H1 (cell line): ENCODE measurements around the gene SLX1B. TPM values are rescaled to one million over a fixed set of nuclear protein-coding genes. Genes with fewer than 3 reads are reported as not detected.
"Not testable (repeated sequence)": the region's sequence is repeated elsewhere in the genome, so short reads cannot be mapped to it uniquely, and the experiment has no call there.

Experiments
- CTCF ChIA-PET: fragments of 300-600 bp; sonication (Branson Sonifier 250); formaldehyde crosslinking; loops from one replicate; lab custom pipeline; 2021; ENCODE audit not compliant: partially characterized antibody; lab: Charles Lee
- POLR2A ChIA-PET: fragments of 300-600 bp; sonication (Branson Sonifier 250); formaldehyde crosslinking; loops from one replicate; lab custom pipeline; 2021; ENCODE audit warnings: inconsistent platforms; ENCODE audit not compliant: partially characterized antibody; lab: Charles Lee
- DNase-seq, 2 experiments: peaks; one replicate each; pipeline versions ENCODE4 v3.0.0 to v3.0.0-alpha.2; 2010 to 2022; ENCODE audit warnings: low spot score in 2 of 2, low read depth in 1 of 2, mixed read lengths in 1 of 2
- FAIRE-seq: peaks from 2 replicates; lab custom pipeline; 2011; peaks lifted over from hg19 to GRCh38; lab: Jason Lieb, UNC
- H2AFZ ChIP-seq: 2 replicates; pipeline ENCODE4 v1.8.1; 2012; ENCODE audit warnings: low read length, inconsistent platforms
- H2AK5ac ChIP-seq: 2 replicates; pipeline ENCODE4 v1.6.1; 2013; ENCODE audit warnings: low read depth, low read length
- H2BK120ac ChIP-seq: replicated peaks from 2 replicates; pipeline ENCODE3; 2013; ENCODE audit warnings: low read depth, low read length, inconsistent platforms
- H2BK12ac ChIP-seq: 2 replicates; pipeline ENCODE4 v1.6.1; 2013; ENCODE audit warnings: low read depth, low read length
- H2BK15ac ChIP-seq: 2 replicates; pipeline ENCODE4 v1.6.1; 2013; ENCODE audit warnings: low read length
- H2BK20ac ChIP-seq: 2 replicates; pipeline ENCODE4 v1.6.1; 2013; ENCODE audit warnings: low read length
- H2BK5ac ChIP-seq: 2 replicates; pipeline ENCODE4 v1.6.1; 2013; ENCODE audit warnings: low read depth, low read length
- H3K14ac ChIP-seq: 2 replicates; pipeline ENCODE4 v1.6.1; 2013; ENCODE audit warnings: inconsistent platforms; ENCODE audit not compliant: insufficient read length
- H3K18ac ChIP-seq: 2 replicates; pipeline ENCODE4 v1.6.1; 2013; ENCODE audit warnings: low read length; ENCODE audit errors: extremely low read depth
- H3K23ac ChIP-seq: 2 replicates; pipeline ENCODE4 v1.6.1; 2013; ENCODE audit warnings: inconsistent platforms; ENCODE audit not compliant: insufficient read length
- H3K23me2 ChIP-seq: 2 replicates; pipeline ENCODE4 v1.6.1; 2013; ENCODE audit warnings: low read depth, low read length
- H3K27ac ChIP-seq: 2 replicates; pipeline ENCODE4 v1.6.1; 2011; ENCODE audit warnings: low read depth, low read length, inconsistent platforms
- H3K27me3 ChIP-seq, 4 experiments: replicated peaks in 1 of 4; 1 replicate in 1 of 4; 2 replicates in 3 of 4; pipeline versions ENCODE4 v1.6.1 to v1.8.1; 2011 to 2013; ENCODE audit warnings: low read length in 3 of 4, mild to moderate bottlenecking in 3 of 4, inconsistent platforms in 2 of 4, mixed read lengths in 2 of 4, moderate library complexity in 1 of 4; ENCODE audit not compliant: control insufficient read depth in 3 of 4, insufficient read depth in 3 of 4; ENCODE audit errors: extremely low read depth in 1 of 4
- H3K36me3 ChIP-seq, 4 experiments: 2 replicates each; pipeline versions ENCODE4 v1.6.1 to v1.8.1; 2011 to 2013; ENCODE audit warnings: mild to moderate bottlenecking in 4 of 4, low read length in 3 of 4, moderate library complexity in 2 of 4, control low read depth in 1 of 4, inconsistent platforms in 1 of 4; ENCODE audit not compliant: insufficient read depth in 4 of 4, control insufficient read depth in 2 of 4
- H3K4ac ChIP-seq: replicated peaks from 2 replicates; pipeline ENCODE3; 2013; ENCODE audit warnings: low read length, low read depth, mixed read lengths, inconsistent platforms; ENCODE audit not compliant: insufficient read length
- H3K4me1 ChIP-seq, 4 experiments: replicated peaks in 1 of 4; 1 replicate in 1 of 4; 2 replicates in 3 of 4; pipeline versions ENCODE4 v1.6.1 to v1.8.1; 2011 to 2013; ENCODE audit warnings: low read length in 3 of 4, inconsistent platforms in 2 of 4, mixed read lengths in 1 of 4; ENCODE audit not compliant: insufficient read depth in 4 of 4, control insufficient read depth in 3 of 4
- H3K4me2 ChIP-seq, 2 experiments: 2 replicates each; pipeline versions ENCODE4 v1.6.1 to v1.8.1; 2011 to 2013; ENCODE audit warnings: low read depth in 2 of 2, low read length in 2 of 2, control low read depth in 1 of 2, inconsistent platforms in 1 of 2, mild to moderate bottlenecking in 1 of 2; ENCODE audit not compliant: insufficient read depth in 1 of 2
- H3K4me3 ChIP-seq, 4 experiments: fragments of 200-600, 300-600 bp in 1 of 4; sonication (generic), shearing (Covaris generic), sonication (Bioruptor Twin) in 1 of 4; 2 replicates each; pipeline versions ENCODE4 v1.5.1 to v1.8.1; 2011 to 2016; ENCODE audit warnings: low read length in 4 of 4, low read depth in 3 of 4, control low read depth in 2 of 4, inconsistent platforms in 2 of 4, mild to moderate bottlenecking in 2 of 4, mixed read lengths in 1 of 4, moderate library complexity in 1 of 4; ENCODE audit not compliant: insufficient read depth in 2 of 4; ENCODE audit errors: extremely low read depth in 1 of 4
- H3K56ac ChIP-seq: replicated peaks from 2 replicates; pipeline ENCODE3; 2013; ENCODE audit warnings: low read depth, mild to moderate bottlenecking, mixed read lengths, low read length, inconsistent platforms; ENCODE audit not compliant: insufficient read length
- H3K79me1 ChIP-seq: 2 replicates; pipeline ENCODE4 v1.6.1; 2013; ENCODE audit warnings: low read depth, low read length, control low read depth
- H3K79me2 ChIP-seq, 2 experiments: 2 replicates each; pipeline versions ENCODE4 v1.6.1 to v1.8.1; 2012 to 2013; ENCODE audit warnings: low read length in 2 of 2, mild to moderate bottlenecking in 2 of 2, inconsistent platforms in 1 of 2; ENCODE audit not compliant: insufficient read depth in 2 of 2, control insufficient read depth in 1 of 2
- H3K9ac ChIP-seq, 4 experiments: replicated peaks in 1 of 4; 1 replicate in 1 of 4; 2 replicates in 3 of 4; pipeline versions ENCODE4 v1.6.1 to v1.8.1; 2011 to 2013; ENCODE audit warnings: low read depth in 3 of 4, low read length in 3 of 4, control low read depth in 2 of 4, mild to moderate bottlenecking in 2 of 4, moderate library complexity in 2 of 4, inconsistent platforms in 1 of 4; ENCODE audit errors: extremely low read depth in 1 of 4
- H3K9me3 ChIP-seq, 2 experiments: 2 replicates each; pipeline versions ENCODE4 v1.6.1 to v1.8.1; 2012 to 2013; ENCODE audit warnings: mild to moderate bottlenecking in 2 of 2, moderate library complexity in 2 of 2, control low read depth in 1 of 2, inconsistent platforms in 1 of 2, low read depth in 1 of 2, low read length in 1 of 2, mixed read lengths in 1 of 2; ENCODE audit not compliant: insufficient read depth in 2 of 2
- H4K20me1 ChIP-seq, 2 experiments: replicated peaks in 1 of 2; 2 replicates each; pipeline versions ENCODE3 to v1.8.1; 2011 to 2013; ENCODE audit warnings: inconsistent platforms in 2 of 2, low read length in 2 of 2, mild to moderate bottlenecking in 1 of 2; ENCODE audit not compliant: insufficient read depth in 2 of 2, control insufficient read depth in 1 of 2
- H4K5ac ChIP-seq: 2 replicates; pipeline ENCODE4 v1.6.1; 2013; ENCODE audit warnings: low read length, low read depth, mixed read lengths, inconsistent platforms; ENCODE audit not compliant: insufficient read length
- H4K8ac ChIP-seq: 2 replicates; pipeline ENCODE4 v1.8.0; 2013; ENCODE audit warnings: mild to moderate bottlenecking, moderate library complexity, low read length, inconsistent platforms; ENCODE audit not compliant: insufficient read depth; ENCODE audit errors: extremely low read depth
- H4K91ac ChIP-seq: replicated peaks from 2 replicates; pipeline ENCODE3; 2013; ENCODE audit warnings: low read length, mixed read lengths, inconsistent platforms; ENCODE audit not compliant: insufficient read length
- WGBS, 2 experiments: shearing (Covaris generic) in 1 of 2; methylation state at CpG; one replicate each; pipeline versions ENCODE4 v1.1.6 to v1.1.7; 2013 to 2015; ENCODE audit warnings: low lambda C conversion rate in 2 of 2, mixed read lengths in 2 of 2, inconsistent platforms in 1 of 2, low coverage in 1 of 2, missing lambda C conversion rate in 1 of 2; ENCODE audit not compliant: insufficient replicate concordance in 2 of 2, insufficient coverage in 1 of 2, insufficient read length in 1 of 2; ENCODE audit errors: extremely low coverage in 1 of 2, missing lambda C conversion rate in 1 of 2; 5-methylcytosine and 5-hydroxymethylcytosine counted together
- polyA plus RNA-seq, 7 experiments: library from polyadenylated mRNA; depleted of rRNA in 3 of 7; stranded (reverse) in 5 of 7; unstranded in 2 of 7; fragments of >200 nt in 5 of 7; fragments of 200-250 nt in 2 of 7; gene quantifications; 1 replicate in 5 of 7; 2 replicates in 1 of 7; 4 replicates in 1 of 7; pipeline versions ENCODE4 v1.2.1 to v1.2.3, GENCODE V29; 2011 to 2013; ENCODE audit warnings: missing spikeins in 2 of 7, mixed read lengths in 2 of 7
- total RNA-seq: library from RNA; stranded (reverse); fragmentation: NEBNext Ultra II Directional; extraction: Animal tissue kit (Norgen Biotek cat#: 25700); gene quantifications from 2 replicates; pipeline ENCODE4 v1.2.1, GENCODE V29; 2021

The SLX1B gene
- total and polyA plus RNA-seq, 2 of the 8 experiments (the other 6 are each of a cell fraction or from before 2014, with no cell fraction given) = 47.9 to 101 TPM

GRCh38 chr16:29425390-29425789 is 28.9 kb upstream of the SLX1B start:
- H2AFZ ChIP-seq, H3K4me1 ChIP-seq, H3K23ac ChIP-seq, POLR2A ChIA-PET, H2BK5ac ChIP-seq, H3K9me3 ChIP-seq, H3K36me3 ChIP-seq, CTCF ChIA-PET, H3K18ac ChIP-seq, H2BK20ac ChIP-seq, H2BK12ac ChIP-seq, H3K23me2 ChIP-seq, H3K14ac ChIP-seq, H3K27ac ChIP-seq, H3K4me2 ChIP-seq, H2AK5ac ChIP-seq, H3K79me2 ChIP-seq, H3K9ac ChIP-seq, H4K20me1 ChIP-seq, FAIRE-seq, H3K56ac ChIP-seq, DNase-seq, H4K8ac ChIP-seq, H4K91ac ChIP-seq, H4K5ac ChIP-seq, H3K4me3 ChIP-seq, H2BK15ac ChIP-seq, H2BK120ac ChIP-seq, H3K79me1 ChIP-seq, H3K4ac ChIP-seq, H3K27me3 ChIP-seq: not testable (repeated sequence)
- WGBS, 2 experiments = 94% methylated on average over 3 of the region's 3 CpGs; no CpG with 5 or more reads in 1 of the 2 experiments

- CTCF ChIA-PET, H2AFZ ChIP-seq, H3K9ac ChIP-seq, H2BK12ac ChIP-seq, H3K18ac ChIP-seq, H4K5ac ChIP-seq, H2BK15ac ChIP-seq, H3K14ac ChIP-seq, H2BK5ac ChIP-seq, H3K4me3 ChIP-seq, H3K56ac ChIP-seq, H3K9me3 ChIP-seq, DNase-seq, H3K23ac ChIP-seq, H2BK20ac ChIP-seq, POLR2A ChIA-PET, H2AK5ac ChIP-seq, H3K27me3 ChIP-seq, H2BK120ac ChIP-seq, H3K36me3 ChIP-seq, H3K27ac ChIP-seq, H3K4me1 ChIP-seq, H4K91ac ChIP-seq, FAIRE-seq, H3K79me1 ChIP-seq, H4K20me1 ChIP-seq, H3K4ac ChIP-seq, H4K8ac ChIP-seq, H3K4me2 ChIP-seq, H3K79me2 ChIP-seq, H3K23me2 ChIP-seq: not testable (repeated sequence)
- no CpG with 5 or more reads among the region's 21 CpGs for WGBS, 2 experiments
These were observed 579 bp upstream of the SLX1B start for GRCh38 chr16:29453754-29454153.
